OCI-LY7 (cell line): ENCODE measurements around the gene CTXN2. TPM values are rescaled to one million over a fixed set of nuclear protein-coding genes. Genes with fewer than 3 reads are reported as not detected.

ENCODE experiments used
- BruUV-seq: library from RNA; stranded (reverse); fragments of 400-500 nt; replicated peaks from 2 replicates; lab custom pipeline; 2021; lab: Mats Ljungman, UMichigan
- CTCF ChIA-PET: fragments of 300-600 bp; sonication (Branson Sonifier 250); formaldehyde crosslinking; loops from one replicate; lab custom pipeline; 2022; ENCODE audit warnings: antibody characterized with exemption; ENCODE audit not compliant: unreplicated experiment; lab: Charles Lee
- POLR2A ChIA-PET: fragments of 300-600 bp; sonication (Branson Sonifier 250); formaldehyde crosslinking; loops from one replicate; lab custom pipeline; 2022; ENCODE audit warnings: antibody characterized with exemption; lab: Charles Lee
- DNase-seq: peaks from one replicate; pipeline ENCODE4 v3.0.0-alpha.2; 2015; ENCODE audit warnings: low spot score
- H2AFZ ChIP-seq: fragments of 200-600 bp; sonication (generic), shearing (Covaris generic); 2 replicates; pipeline ENCODE4 v1.6.1; 2014; ENCODE audit warnings: mild to moderate bottlenecking, antibody characterized with exemption, low read length, moderate library complexity
- H3K27ac ChIP-seq: fragments of 200-600 bp; sonication (generic); 2 replicates; pipeline ENCODE4 v1.5.1; 2014; ENCODE audit warnings: mixed run types, low read depth, mild to moderate bottlenecking, moderate library complexity, low read length, inconsistent platforms; ENCODE audit not compliant: poor library complexity, severe bottlenecking
- H3K36me3 ChIP-seq: fragments of 200-600 bp; sonication (generic); 2 replicates; pipeline ENCODE4 v1.6.1; 2014; ENCODE audit warnings: mild to moderate bottlenecking, antibody characterized with exemption, low read length, moderate library complexity, mixed read lengths; ENCODE audit not compliant: insufficient read depth
- H3K4me1 ChIP-seq: fragments of 200-600 bp; sonication (generic); 2 replicates; pipeline ENCODE4 v1.5.1; 2014; ENCODE audit warnings: mild to moderate bottlenecking, low read length; ENCODE audit not compliant: insufficient read depth, poor library complexity, severe bottlenecking
- H3K4me2 ChIP-seq: fragments of 200-600 bp; sonication (generic); 2 replicates; pipeline ENCODE4 v1.6.1; 2014; ENCODE audit warnings: mild to moderate bottlenecking, low read length
- H3K4me3 ChIP-seq: fragments of 200-600 bp; sonication (generic); 2 replicates; pipeline ENCODE4 v1.5.1; 2014; ENCODE audit warnings: mild to moderate bottlenecking, low read depth, low read length; ENCODE audit not compliant: poor library complexity, severe bottlenecking
- H3K79me2 ChIP-seq: fragments of 200-600 bp; sonication (generic); 2 replicates; pipeline ENCODE4 v1.6.1; 2016; ENCODE audit warnings: low read depth, mild to moderate bottlenecking, low read length, moderate library complexity, mixed read lengths; ENCODE audit not compliant: insufficient read depth
- H3K9me2 ChIP-seq: fragments of 200-600 bp; sonication (generic); 2 replicates; pipeline ENCODE4 v1.6.1; 2016; ENCODE audit warnings: mild to moderate bottlenecking, low read length, mixed read lengths; ENCODE audit not compliant: insufficient read depth
- H3K9me3 ChIP-seq: fragments of 200-600 bp; sonication (generic); 2 replicates; pipeline ENCODE4 v1.6.1; 2014; ENCODE audit warnings: mild to moderate bottlenecking, mixed run types, low read length, mixed read lengths
- H4K20me1 ChIP-seq: fragments of 200-600 bp; sonication (generic); 2 replicates; pipeline ENCODE4 v1.6.1; 2014; ENCODE audit warnings: mild to moderate bottlenecking, antibody characterized with exemption, low read length, moderate library complexity, mixed read lengths; ENCODE audit not compliant: insufficient read depth
- EZH2phosphoT487 ChIP-seq: fragments of 200-600 bp; sonication (generic); IDR thresholded peaks from 2 replicates; pipeline ENCODE4 v1.6.1; 2018; ENCODE audit warnings: low read depth, borderline replicate concordance, mild to moderate bottlenecking, mixed run types, antibody characterized with exemption, low read length, moderate library complexity, mixed read lengths
- intact Hi-C: fragments of 100-400 bp; cut with micrococcal nuclease; formaldehyde crosslinking; loops from one replicate; pipeline ENCODE4 v1.10.0; 2022; ENCODE audit not compliant: unreplicated experiment
- total RNA-seq, 2 experiments: library from RNA; depleted of rRNA in 1 of 2; stranded (reverse); fragments of >200 nt in 1 of 2; shearing (Covaris generic) in 1 of 2; gene quantifications; 2 replicates each; pipeline ENCODE4 v1.2.3, GENCODE V29; 2014 to 2022
- TF ChIP-seq, protein P1 (sequence below): fragments of 200-600 bp; sonication (generic); conservative IDR thresholded peaks from 2 replicates; pipeline ENCODE4 v1.5.1; 2014; ENCODE audit warnings: mild to moderate bottlenecking, antibody characterized with exemption, low read length, moderate library complexity, mixed read lengths

Gene CTXN2
- total RNA-seq, 2 experiments from 2014 or later: 0.34 to 0.41 TPM

DNA sequence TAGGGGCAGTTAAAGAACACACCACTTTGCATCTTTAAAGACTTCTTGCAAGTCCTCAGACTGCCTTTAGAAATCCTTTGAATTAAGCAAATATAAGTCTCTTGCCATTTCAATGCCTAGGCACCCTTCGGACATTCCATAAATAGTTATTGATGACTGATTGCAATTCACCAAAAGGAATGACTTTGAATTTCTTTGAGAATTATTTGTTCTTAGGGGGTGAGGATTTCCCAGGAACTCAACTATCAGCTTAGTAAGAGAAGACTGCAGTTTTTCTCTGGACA, 12.9 kb upstream of the CTXN2 start:
- POLR2A ChIA-PET: interaction anchor here (0.7 kb wide), 1 partner anchor 9 kb away, joined by 3 read pairs; no protein-coding TSS in a partner anchor
- H2AFZ ChIP-seq: peak overlapping the region; percentile 94
- no peak for TF ChIP-seq EZH2phosphoT487
- TF ChIP-seq, protein P1, sequence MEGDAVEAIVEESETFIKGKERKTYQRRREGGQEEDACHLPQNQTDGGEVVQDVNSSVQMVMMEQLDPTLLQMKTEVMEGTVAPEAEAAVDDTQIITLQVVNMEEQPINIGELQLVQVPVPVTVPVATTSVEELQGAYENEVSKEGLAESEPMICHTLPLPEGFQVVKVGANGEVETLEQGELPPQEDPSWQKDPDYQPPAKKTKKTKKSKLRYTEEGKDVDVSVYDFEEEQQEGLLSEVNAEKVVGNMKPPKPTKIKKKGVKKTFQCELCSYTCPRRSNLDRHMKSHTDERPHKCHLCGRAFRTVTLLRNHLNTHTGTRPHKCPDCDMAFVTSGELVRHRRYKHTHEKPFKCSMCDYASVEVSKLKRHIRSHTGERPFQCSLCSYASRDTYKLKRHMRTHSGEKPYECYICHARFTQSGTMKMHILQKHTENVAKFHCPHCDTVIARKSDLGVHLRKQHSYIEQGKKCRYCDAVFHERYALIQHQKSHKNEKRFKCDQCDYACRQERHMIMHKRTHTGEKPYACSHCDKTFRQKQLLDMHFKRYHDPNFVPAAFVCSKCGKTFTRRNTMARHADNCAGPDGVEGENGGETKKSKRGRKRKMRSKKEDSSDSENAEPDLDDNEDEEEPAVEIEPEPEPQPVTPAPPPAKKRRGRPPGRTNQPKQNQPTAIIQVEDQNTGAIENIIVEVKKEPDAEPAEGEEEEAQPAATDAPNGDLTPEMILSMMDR: no peak

DNA sequence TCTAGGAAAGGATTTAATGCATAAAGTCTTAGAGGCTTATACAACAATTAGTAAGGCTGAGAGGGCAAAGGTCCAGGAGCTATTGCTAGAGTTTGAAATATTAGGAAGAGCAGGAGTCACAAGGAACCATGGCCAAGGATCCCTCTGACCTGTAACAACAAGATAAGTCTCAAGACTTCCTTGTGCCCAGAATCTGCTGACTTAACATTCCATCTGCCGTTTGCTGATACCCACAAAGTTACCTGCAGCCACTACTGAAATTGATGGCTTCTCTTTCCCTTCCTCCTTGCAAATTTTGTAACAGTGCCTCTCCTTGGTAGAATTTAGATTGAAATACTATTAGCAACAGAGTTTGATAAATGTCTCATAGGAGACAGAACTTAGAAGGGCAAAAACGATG, 8.7 kb upstream of the CTXN2 start:
- ChIA-PET CTCF (no interaction called here), POLR2A (interaction anchor here (0.5 to 0.6 kb wide), 2 partner anchors 159 to 630 kb away, joined by 4 to 5 read pairs; no protein-coding TSS in a partner anchor)
- TF ChIP-seq EZH2phosphoT487: no peak
- TF ChIP-seq, protein P1: no peak
- Histone ChIP-seq H3K4me3 (no peak overlapping the region), H3K27ac (no peak overlapping the region), H3K9me2 (no peaks in the 10 kb centered on the region), H3K9me3 (no peaks in the 10 kb centered on the region), H3K79me2 (peaks cover 5% of the 10 kb centered on the region; the same call in 1 of the 2 replicates), H3K36me3 (no peaks in the 10 kb centered on the region), H2AFZ (no peak overlapping the region), H3K4me2 (no peak overlapping the region), H3K4me1 (peaks cover 6% of the 10 kb centered on the region), H4K20me1 (no peaks in the 10 kb centered on the region)
- BruUV-seq: no TSS peak
- DNase-seq: no peak
- intact Hi-C loops: no loop called here

More for the DNA sequence above, 12.9 kb upstream of the CTXN2 start:
- H4K20me1 ChIP-seq: peaks cover 6% of the 10 kb centered on the region; the same call in 1 of the 2 replicates
- no peak for DNase-seq
- H3K27ac ChIP-seq: peak overlapping the region; percentile 78
- H3K36me3 ChIP-seq: peaks cover 22% of the 10 kb centered on the region
- H3K4me2 ChIP-seq: peak overlapping the region; percentile 93
- H3K4me3 ChIP-seq: peak overlapping the region; percentile 84
- peaks cover 36% of the 10 kb centered on the region for H3K4me1 ChIP-seq
- H3K79me2 ChIP-seq: peaks cover 47% of the 10 kb centered on the region
- BruUV-seq: no TSS peak
- intact Hi-C loops: loop anchor here (2.0 kb wide), 1 partner anchor 152 kb away; the partner anchor contains the start of gene DUT
- peaks cover 13% of the 10 kb centered on the region; the same call in 1 of the 2 replicates for H3K9me3 ChIP-seq
- CTCF ChIA-PET: no interaction called here
- H3K9me2 ChIP-seq: no peaks in the 10 kb centered on the region

DNA sequence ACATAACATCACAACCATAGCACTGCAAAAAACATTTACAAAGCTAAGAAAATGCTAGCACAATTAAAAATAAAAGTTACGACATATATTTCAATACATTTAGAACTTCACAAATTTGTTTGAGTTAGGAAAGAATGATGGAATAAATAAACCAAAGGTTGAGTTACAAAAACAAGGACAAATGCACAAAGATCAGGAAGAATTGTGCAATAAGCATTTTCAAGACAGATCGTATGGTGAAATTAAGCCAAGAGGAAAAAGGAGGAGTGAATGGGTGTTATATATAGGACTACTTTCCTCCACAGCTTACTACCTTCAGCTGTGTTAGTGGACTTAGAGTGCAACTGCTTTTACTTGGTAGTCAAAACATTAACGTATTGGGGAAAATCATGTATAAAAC, 5.9 kb upstream of the CTXN2 start:
- H2AFZ ChIP-seq: no peak overlapping the region
- BruUV-seq: no TSS peak
- ChIA-PET POLR2A (no interaction called here), CTCF (no interaction called here)
- H3K27ac ChIP-seq: no peak overlapping the region
- TF ChIP-seq EZH2phosphoT487: no peak
- TF ChIP-seq, protein P1: no peak
- H3K9me3 ChIP-seq: no peaks in the 10 kb centered on the region
- no peaks in the 10 kb centered on the region for H3K36me3 ChIP-seq
- H3K4me1 ChIP-seq: no peaks in the 10 kb centered on the region
- no peak overlapping the region for H3K4me3 ChIP-seq
- intact Hi-C loops: no loop called here
- no peaks in the 10 kb centered on the region for H4K20me1 ChIP-seq
- no peaks in the 10 kb centered on the region for H3K9me2 ChIP-seq
- H3K79me2 ChIP-seq: no peaks in the 10 kb centered on the region
- no peak for DNase-seq
- no peak overlapping the region for H3K4me2 ChIP-seq
